NOMO-1 (cell line): ENCODE measurements around the gene CNTN2.

Source experiments
- DNase-seq, 2 experiments: peaks; one replicate each; lab custom pipeline; 2025; ENCODE audit not compliant: unreplicated experiment in 2 of 2; lab: John Stamatoyannopoulos, UW

CNTN2 gene, protein sequence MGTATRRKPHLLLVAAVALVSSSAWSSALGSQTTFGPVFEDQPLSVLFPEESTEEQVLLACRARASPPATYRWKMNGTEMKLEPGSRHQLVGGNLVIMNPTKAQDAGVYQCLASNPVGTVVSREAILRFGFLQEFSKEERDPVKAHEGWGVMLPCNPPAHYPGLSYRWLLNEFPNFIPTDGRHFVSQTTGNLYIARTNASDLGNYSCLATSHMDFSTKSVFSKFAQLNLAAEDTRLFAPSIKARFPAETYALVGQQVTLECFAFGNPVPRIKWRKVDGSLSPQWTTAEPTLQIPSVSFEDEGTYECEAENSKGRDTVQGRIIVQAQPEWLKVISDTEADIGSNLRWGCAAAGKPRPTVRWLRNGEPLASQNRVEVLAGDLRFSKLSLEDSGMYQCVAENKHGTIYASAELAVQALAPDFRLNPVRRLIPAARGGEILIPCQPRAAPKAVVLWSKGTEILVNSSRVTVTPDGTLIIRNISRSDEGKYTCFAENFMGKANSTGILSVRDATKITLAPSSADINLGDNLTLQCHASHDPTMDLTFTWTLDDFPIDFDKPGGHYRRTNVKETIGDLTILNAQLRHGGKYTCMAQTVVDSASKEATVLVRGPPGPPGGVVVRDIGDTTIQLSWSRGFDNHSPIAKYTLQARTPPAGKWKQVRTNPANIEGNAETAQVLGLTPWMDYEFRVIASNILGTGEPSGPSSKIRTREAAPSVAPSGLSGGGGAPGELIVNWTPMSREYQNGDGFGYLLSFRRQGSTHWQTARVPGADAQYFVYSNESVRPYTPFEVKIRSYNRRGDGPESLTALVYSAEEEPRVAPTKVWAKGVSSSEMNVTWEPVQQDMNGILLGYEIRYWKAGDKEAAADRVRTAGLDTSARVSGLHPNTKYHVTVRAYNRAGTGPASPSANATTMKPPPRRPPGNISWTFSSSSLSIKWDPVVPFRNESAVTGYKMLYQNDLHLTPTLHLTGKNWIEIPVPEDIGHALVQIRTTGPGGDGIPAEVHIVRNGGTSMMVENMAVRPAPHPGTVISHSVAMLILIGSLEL

GRCh38 chr1:205042911-205043806 is at the start of gene CNTN2:
Gene CNTN2, plus strand, starts transcription at chr1:205043212. Its CDS starts 9,974 bp downstream, at chr1:205053186.
- no peak for DNase-seq

- no peak for DNase-seq
Observed at GRCh38 chr1:204994086-204994862, 48.7 kb upstream of the CNTN2 start.

GRCh38 chr1:204996981-204997380 is 46.0 kb upstream of the CNTN2 start:
- no peak for DNase-seq

DNA sequence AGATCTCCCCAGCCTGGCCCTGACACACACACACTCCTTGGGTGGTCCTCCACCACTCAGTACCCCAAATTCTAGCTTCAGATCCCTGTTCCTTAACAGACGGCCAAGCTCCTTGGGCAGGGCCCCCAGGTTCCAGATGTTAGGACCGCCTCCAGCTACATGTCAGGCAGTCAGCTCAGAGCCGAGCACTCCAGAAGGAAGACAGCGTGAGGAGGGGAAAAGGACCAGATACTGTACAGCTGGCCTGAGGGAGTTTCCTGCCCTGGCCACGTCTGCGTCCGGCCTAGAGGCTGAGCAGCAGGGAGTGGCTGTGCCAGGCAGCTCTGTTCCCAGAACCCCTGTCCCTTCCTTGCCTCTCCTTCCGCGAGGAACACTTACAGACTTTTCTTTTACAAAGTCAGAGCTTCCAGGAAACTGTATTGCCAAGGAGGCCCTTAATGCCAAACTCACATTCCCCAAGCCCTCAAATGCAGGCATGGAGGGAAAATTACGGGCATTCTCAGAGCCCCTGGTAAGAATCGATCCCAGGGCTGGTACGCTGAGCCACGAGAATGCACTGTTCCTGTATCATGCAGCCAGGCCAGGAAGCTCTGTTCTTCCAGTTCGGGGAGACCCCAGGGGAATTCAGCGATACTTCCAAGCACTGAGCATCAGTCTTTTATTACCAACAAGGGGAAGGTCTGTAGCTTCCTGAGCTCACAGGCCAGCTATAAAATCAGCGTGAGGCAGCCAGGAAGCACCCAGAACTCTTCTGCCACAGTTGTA is 45.2 kb upstream of the CNTN2 start:
- no peak for DNase-seq

DNA sequence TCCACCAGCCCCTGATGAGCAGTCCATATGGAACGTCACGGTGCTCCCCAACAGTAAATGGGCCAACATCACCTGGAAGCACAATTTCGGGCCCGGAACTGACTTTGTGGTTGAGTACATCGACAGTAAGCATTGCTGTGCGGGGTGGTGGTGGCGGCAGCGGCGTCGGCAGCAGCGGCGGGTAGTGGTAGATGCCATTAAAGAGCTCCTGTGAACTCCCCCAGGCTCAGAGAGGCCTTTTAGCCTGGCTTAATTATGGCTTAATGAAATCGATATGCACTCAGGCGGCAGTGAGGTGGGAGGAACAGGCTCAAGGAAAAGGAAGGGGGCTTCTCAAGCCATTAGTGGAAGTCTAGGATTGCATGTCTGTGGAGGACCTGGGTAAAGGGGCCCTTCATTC is 41.9 kb upstream of the CNTN2 start:
- no peak for DNase-seq

- no peak for DNase-seq
Observed at GRCh38 chr1:205002705-205003104, 40.3 kb upstream of the CNTN2 start.

GRCh38 chr1:205003358-205004131 is 39.5 kb upstream of the CNTN2 start:
- no peak for DNase-seq

GRCh38 chr1:205004351-205004750 is 38.7 kb upstream of the CNTN2 start:
- DNase-seq, result no peak

GRCh38 chr1:205008896-205009295 is 34.1 kb upstream of the CNTN2 start:
- no peak for DNase-seq

GRCh38 chr1:205009670-205010069 is 33.3 kb upstream of the CNTN2 start:
- no peak for DNase-seq

GRCh38 chr1:205012391-205013140 is 30.4 kb upstream of the CNTN2 start:
- DNase-seq, result no peak

DNA sequence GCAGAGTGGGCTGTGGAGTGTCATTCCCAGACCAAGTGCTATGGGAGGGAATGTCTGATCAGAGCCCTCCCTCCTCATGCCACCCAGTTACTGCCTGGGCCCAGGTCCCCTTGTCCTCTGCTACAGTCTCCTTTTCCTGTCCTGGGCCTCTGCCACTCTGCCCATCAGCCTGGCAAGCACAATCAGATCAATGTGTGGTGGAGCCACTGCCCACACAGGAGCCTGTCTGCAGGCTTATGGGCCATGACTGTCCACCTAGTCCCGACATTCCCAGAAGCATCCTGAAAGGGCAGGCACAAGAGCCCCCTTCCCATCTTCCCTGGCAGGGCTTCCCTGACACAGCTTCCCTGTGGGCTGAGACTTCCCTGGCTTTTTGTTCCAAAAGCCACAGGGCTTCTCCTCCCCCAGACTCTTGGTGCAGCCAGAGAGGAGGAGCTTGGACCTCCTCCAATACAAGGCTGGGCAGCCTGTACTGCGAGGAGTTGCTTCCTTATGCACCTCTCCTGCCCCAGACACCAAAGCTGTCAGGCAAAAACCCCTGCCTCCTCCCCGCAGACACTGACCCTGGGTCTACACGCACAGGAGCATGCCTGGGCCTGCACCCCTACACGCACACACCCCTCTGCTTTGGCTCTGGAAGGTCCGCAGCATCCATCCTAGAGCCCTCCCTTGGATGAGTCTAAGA is 29.2 kb upstream of the CNTN2 start:
- no peak for DNase-seq

DNA sequence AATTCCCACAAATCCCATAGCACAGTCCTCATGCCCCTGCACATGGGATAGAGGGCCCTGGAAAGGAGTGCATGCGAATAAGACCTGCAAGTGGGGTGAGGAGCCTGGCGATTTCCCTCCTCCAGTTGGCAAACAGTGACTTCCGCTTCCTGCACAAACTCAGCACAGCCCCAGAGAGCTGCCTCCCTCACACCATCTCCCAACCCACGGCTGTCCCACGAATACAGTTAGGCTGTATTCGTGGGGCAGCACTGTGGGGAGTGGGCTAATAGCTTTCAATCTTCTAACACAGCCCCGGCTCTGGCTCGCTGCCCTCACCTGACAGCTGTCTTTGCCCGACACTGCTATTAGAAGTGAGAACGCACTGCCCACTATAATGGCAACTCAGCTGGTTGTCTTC is 28.2 kb upstream of the CNTN2 start:
- DNase-seq, result no peak

DNA sequence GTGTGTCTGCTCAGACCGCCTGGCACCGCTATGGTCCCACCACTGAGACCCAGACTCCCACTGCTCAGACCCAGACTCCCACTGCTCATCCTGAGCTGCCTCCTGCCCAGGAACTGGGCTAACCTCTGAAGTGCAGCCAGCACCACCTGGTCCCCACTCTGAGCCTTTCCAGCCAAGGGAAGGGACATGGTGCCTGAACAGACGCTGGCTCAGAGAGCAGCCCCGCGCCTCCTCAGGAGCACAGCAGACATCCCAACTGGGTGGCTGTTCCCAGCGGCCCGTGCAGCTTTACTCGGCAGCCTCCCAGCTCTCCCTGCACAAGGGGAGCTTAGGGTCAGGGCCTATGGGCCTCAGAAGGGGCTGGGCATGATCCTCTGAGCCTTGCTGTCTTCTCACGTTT is 27.8 kb upstream of the CNTN2 start:
- no peak for DNase-seq

DNA sequence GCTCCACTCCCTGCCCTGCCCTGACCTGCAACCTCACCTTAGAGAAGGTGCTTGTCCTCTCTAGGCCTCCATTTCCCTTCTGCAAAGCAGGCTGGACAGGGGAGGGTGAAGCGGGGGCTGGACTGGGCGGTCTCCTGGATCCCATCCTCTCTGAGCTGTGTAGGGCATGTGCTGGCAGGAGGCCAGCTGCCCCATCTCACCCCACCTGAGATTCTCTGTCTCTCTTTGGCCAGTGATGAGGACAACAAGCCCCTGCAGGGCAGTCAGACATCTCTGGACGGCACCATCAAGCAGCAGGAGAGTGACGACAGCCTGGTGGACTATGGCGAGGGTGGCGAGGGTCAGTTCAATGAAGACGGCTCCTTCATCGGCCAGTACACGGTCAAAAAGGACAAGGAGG is 26.9 kb upstream of the CNTN2 start:
- no peak for DNase-seq

DNA sequence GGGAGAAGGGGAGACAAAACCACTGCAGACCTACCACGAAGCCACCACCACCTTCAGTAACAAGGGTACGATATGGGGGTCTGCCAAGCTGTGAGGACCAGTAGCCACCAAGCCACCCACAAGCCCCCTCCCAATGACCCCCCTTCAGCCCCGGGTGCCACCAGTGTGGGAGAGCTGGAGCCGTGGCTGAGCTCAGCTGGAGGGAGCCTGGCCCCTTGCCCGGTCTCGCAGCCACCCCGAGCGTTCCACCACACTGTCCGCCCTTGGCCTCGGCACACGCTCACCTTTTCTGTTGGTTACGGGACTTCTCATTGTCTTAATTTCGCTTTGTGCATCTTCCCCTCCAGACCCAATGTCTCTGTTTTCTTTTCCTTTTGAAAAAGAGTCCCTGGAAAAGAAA is 26.4 kb upstream of the CNTN2 start:
- no peak for DNase-seq

- DNase-seq, result no peak
Observed at GRCh38 chr1:205017001-205017400, 26.0 kb upstream of the CNTN2 start.
